ENCODE results near the gene STAMBPL1.

DNA sequence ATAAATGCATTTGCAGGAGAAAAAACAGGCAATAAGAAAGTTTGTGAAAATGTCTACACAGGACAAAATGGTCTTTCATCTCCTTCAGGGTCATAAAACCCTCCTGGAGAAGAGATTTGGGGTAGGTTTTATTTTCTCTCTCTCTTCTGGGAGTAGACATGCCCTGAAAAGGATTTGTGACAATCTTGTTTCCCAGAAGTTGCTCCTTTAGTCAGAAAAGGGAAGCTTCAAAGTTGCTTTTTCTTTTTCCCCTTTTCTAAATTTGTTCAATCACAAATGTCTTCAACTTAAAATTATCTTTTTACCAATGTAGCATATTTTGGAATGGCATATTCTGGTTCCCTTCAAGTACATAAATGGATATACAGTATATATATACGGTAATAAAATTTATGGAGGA is 19.0 kb upstream of the STAMBPL1 start:
- TF ChIP-seq, protein P1, sequence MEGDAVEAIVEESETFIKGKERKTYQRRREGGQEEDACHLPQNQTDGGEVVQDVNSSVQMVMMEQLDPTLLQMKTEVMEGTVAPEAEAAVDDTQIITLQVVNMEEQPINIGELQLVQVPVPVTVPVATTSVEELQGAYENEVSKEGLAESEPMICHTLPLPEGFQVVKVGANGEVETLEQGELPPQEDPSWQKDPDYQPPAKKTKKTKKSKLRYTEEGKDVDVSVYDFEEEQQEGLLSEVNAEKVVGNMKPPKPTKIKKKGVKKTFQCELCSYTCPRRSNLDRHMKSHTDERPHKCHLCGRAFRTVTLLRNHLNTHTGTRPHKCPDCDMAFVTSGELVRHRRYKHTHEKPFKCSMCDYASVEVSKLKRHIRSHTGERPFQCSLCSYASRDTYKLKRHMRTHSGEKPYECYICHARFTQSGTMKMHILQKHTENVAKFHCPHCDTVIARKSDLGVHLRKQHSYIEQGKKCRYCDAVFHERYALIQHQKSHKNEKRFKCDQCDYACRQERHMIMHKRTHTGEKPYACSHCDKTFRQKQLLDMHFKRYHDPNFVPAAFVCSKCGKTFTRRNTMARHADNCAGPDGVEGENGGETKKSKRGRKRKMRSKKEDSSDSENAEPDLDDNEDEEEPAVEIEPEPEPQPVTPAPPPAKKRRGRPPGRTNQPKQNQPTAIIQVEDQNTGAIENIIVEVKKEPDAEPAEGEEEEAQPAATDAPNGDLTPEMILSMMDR (IDR thresholded peaks at IDR 0.05; ENCODE audit: insufficient read depth, low read depth, low read length), result no peak
- TF ChIP-seq EZH2 (IDR thresholded peaks at IDR 0.05; ENCODE audit: insufficient read depth, low read length), result no peak

Data from astrocyte (in vitro differentiated cells and primary cell).